HFFc6 (cell line): Measurements from ENCODE around the gene SLC13A4. TPM values are rescaled to one million over a fixed set of nuclear protein-coding genes. Genes with fewer than 3 reads are reported as not detected.
A peak's percentile ranks its signal among the peaks of the same experiment; 100 is the strongest.

ENCODE experiments used
- DNase-seq: peaks from one replicate; pipeline ENCODE4 v3.0.0-alpha.2; 2018
- H3K27ac Mint-ChIP-seq: 2 replicates; pipeline ENCODE4 v1.8.0; 2020; ENCODE audit warnings: mild to moderate bottlenecking, mixed read lengths
- H3K27me3 Mint-ChIP-seq: 2 replicates; pipeline ENCODE4 v1.8.0; 2021; ENCODE audit warnings: mild to moderate bottlenecking, moderate library complexity, mixed read lengths; ENCODE audit not compliant: insufficient read depth
- H3K36me3 Mint-ChIP-seq: 2 replicates; pipeline ENCODE4 v1.8.0; 2021; ENCODE audit warnings: low read depth, mixed read lengths
- H3K4me1 Mint-ChIP-seq: 2 replicates; pipeline ENCODE4 v1.8.0; 2020; ENCODE audit warnings: low read depth, mixed read lengths
- H3K4me3 Mint-ChIP-seq: 2 replicates; pipeline ENCODE4 v1.8.0; 2020; ENCODE audit warnings: mild to moderate bottlenecking, moderate library complexity, mixed read lengths
- H3K9me3 Mint-ChIP-seq: 2 replicates; pipeline ENCODE4 v1.8.0; 2020; ENCODE audit warnings: mild to moderate bottlenecking, mixed read lengths
- CTCF ChIP-seq: fragments of 200-600 bp; sonication (generic); IDR thresholded peaks from 2 replicates; pipeline ENCODE4 v1.5.0; 2021; ENCODE audit warnings: antibody characterized with exemption, mild to moderate bottlenecking
- total RNA-seq, 6 experiments: library from RNA; stranded (reverse); fragmentation: NEBNext Ultra II Directional; extraction: Animal tissue kit (Norgen Biotek cat#: 25700); gene quantifications; 2 replicates in 1 of 6; 3 replicates in 5 of 6; pipeline ENCODE4 v1.2.3, GENCODE V29; 2021

SLC13A4 gene
- total RNA-seq, 6 experiments from 2014 or later: 0.24 to 1.2 (median 0.68) TPM; not detected in 1

GRCh38 chr7:135748770-135749169, 20.8 kb upstream of the SLC13A4 start, which contains the start of gene FAM180A:
TSS of gene FAM180A (minus strand) at chr7:135748813. CDS start at chr7:135748580, 233 bp downstream.
- peak within 1 kb of the TSS; percentile 87 for H3K4me3 Mint-ChIP-seq
- H3K36me3 Mint-ChIP-seq: peaks cover 20% of the 10 kb centered on the region; the same call in 1 of the 2 replicates
- no peaks in the 10 kb centered on the region; the same call in 1 of the 2 replicates for H3K9me3 Mint-ChIP-seq
- peak; percentile 68 for DNase-seq
- peaks cover 1% of the 10 kb centered on the region for H3K27me3 Mint-ChIP-seq
- H3K27ac Mint-ChIP-seq: peak within 1 kb of the TSS; percentile 94
- H3K4me1 Mint-ChIP-seq: peaks cover 56% of the 10 kb centered on the region
- TF ChIP-seq CTCF: no peak

DNA sequence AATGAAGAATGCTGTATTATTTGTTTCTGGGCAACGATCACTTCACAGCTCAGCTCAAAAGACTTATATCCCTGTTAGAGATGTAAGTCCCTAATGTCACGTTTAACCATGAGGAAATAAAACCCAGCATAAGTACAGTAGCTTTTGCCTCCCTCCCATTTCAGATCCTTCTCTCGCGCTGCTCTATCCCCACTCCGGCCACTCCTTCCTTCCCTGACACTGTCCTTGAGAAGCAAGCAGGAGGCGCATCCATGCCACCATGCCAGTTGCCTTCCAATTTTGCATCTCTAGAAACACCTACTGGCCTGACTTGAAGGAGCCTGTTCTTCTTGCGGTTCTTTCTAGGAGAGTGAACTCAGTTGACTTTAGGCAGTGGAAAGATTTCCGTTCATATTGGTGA, 19.4 kb upstream of the SLC13A4 start:
- TF ChIP-seq CTCF: no peak
- DNase-seq: no peak
- peaks cover 65% of the 10 kb centered on the region for H3K4me1 Mint-ChIP-seq
- H3K9me3 Mint-ChIP-seq: no peaks in the 10 kb centered on the region; the same call in 1 of the 2 replicates
- H3K36me3 Mint-ChIP-seq: peaks cover 20% of the 10 kb centered on the region; the same call in 1 of the 2 replicates
- peaks cover 1% of the 10 kb centered on the region for H3K27me3 Mint-ChIP-seq
- H3K27ac Mint-ChIP-seq: peak overlapping the region; percentile 75
- H3K4me3 Mint-ChIP-seq: peak overlapping the region; percentile 87

GRCh38 chr7:135745703-135746312, 17.8 kb upstream of the SLC13A4 start:
- peaks cover 1% of the 10 kb centered on the region for H3K27me3 Mint-ChIP-seq
- H3K9me3 Mint-ChIP-seq: no peaks in the 10 kb centered on the region; the same call in 1 of the 2 replicates
- TF ChIP-seq CTCF: no peak
- DNase-seq: peak; percentile 96
- H3K4me1 Mint-ChIP-seq: peaks cover 73% of the 10 kb centered on the region
- peak overlapping the region; percentile 97 for H3K27ac Mint-ChIP-seq
- peaks cover 20% of the 10 kb centered on the region; the same call in 1 of the 2 replicates for H3K36me3 Mint-ChIP-seq
- H3K4me3 Mint-ChIP-seq: peak overlapping the region; percentile 82

DNA sequence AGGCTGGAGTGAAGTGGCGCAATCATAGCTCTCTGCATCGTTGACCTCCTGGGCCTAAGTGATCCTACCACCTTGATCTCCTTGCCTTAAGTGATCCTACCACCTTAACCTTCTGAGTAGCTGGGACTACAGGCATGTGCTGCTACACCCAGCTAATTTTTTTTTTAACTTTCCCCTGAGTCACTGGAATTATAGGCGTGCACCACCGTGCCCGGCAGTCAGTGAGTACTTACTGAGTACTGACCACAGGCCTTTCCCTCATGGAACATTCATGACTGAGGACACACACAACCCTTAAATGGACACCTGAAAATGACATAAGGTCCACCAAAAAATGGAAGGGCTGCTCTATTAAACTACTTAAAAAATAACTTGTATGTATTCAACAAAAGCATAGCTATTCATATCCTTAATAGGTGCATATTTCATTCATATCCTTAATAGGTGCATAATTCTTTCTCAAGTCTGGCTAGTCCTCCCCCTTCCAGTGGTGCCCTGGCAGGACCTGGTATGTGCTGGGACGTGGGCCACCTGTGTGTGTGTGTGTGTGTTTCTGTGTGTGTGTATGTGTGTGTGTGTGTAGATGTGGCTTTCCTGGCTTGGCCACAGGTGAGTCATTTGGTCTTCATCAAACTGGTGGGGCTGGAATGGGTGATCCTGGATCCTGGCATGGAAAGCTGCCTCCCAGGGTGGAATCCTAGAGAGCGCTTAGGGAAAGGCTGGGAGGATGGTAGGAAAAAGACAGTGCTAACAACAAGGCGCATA, 17.1 kb upstream of the SLC13A4 start:
- H3K27ac Mint-ChIP-seq: peak overlapping the region; percentile 97
- H3K4me3 Mint-ChIP-seq: peak overlapping the region; percentile 82
- peak; percentile 86 for DNase-seq
- no peaks in the 10 kb centered on the region; the same call in 1 of the 2 replicates for H3K9me3 Mint-ChIP-seq
- peaks cover 1% of the 10 kb centered on the region for H3K27me3 Mint-ChIP-seq
- H3K36me3 Mint-ChIP-seq: peaks cover 20% of the 10 kb centered on the region; the same call in 1 of the 2 replicates
- peaks cover 77% of the 10 kb centered on the region for H3K4me1 Mint-ChIP-seq
- no peak for TF ChIP-seq CTCF

DNA sequence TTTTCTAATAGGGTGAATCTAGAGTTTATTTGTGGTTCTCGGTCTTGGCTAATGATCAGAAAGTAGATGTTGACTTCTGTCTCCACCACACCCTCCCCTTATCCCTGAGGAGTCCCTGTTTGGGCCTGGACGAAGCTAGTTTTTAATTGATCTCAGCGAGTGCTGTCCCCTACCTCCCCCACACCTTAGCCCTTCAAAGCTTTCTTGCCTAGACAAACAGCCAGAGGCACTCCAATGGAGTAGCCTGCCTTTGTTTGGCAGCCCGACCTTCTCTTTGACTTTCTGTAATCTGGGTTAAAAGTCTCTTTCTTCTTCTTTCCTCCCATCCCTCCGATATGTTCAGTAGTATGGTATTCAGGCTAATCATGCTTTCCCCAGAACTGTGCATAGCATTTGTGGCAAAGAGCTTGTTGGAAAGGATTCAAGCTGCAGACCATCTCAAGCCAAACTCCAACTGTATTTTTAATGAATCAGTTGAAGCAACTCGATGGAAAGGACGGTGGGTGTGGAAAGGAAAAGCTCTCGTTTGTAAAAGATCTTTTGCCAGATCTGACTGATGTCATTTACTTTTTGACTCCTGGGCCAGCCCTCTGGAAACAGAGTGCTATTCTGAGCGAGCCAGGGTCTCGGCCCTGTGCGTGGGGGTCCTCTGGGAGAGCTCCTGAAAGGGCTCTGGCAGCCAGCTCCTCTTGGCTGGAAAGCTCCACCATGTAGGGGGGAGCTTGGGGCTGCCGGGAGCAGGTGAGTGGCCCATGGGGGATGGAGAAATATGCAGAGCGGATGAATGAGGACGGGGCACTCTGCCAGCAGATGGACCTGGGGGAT, 16.1 kb upstream of the SLC13A4 start:
- TF ChIP-seq CTCF: no peak
- Mint-ChIP-seq H3K27ac (peak overlapping the region; percentile 97), H3K9me3 (no peaks in the 10 kb centered on the region; the same call in 1 of the 2 replicates), H3K4me3 (peak overlapping the region; percentile 82), H3K4me1 (peaks cover 71% of the 10 kb centered on the region), H3K36me3 (peaks cover 20% of the 10 kb centered on the region; the same call in 1 of the 2 replicates), H3K27me3 (peaks cover 1% of the 10 kb centered on the region)
- DNase-seq: no peak
